Stomach (tissue), 9 donors: ENCODE results near the gene FCGBP. TPM values are rescaled to one million over a fixed set of nuclear protein-coding genes. Genes with fewer than 3 reads are reported as not detected.
"Not testable (repeated sequence)": the region's sequence is repeated elsewhere in the genome, so short reads cannot be mapped to it uniquely, and the experiment has no call there.

Experiments used
- DNase-seq, 2 donors: peaks; one replicate each; pipeline versions ENCODE4 v3.0.0 to v3.0.0-alpha.2; 2013 to 2019
- H3K27ac ChIP-seq, 5 donors: fragments of 200-600 bp in 4 of 5; sonication (generic) in 4 of 5; one replicate each; pipeline ENCODE4 v1.5.1; 2013 to 2019; ENCODE audit warnings: mild to moderate bottlenecking in 1 of 5, moderate library complexity in 1 of 5
- H3K27me3 ChIP-seq, 3 donors: fragments of 200-600 bp; sonication (generic); one replicate each; pipeline ENCODE4 v1.5.1; 2017 to 2019; ENCODE audit warnings: mixed run types in 1 of 3
- H3K36me3 ChIP-seq, 4 donors: fragments of 200-600 bp; sonication (generic); 1 replicate in 3 of 4; 2 replicates in 1 of 4; pipeline ENCODE4 v1.5.1; 2016 to 2019
- H3K4me1 ChIP-seq, 4 donors: fragments of 200-600 bp; sonication (generic); one replicate each; pipeline ENCODE4 v1.5.1; 2016 to 2019
- H3K4me3 ChIP-seq, 4 donors: fragments of 200-600 bp; sonication (generic) in 3 of 4; one replicate each; pipeline ENCODE4 v1.5.1; 2016 to 2019; ENCODE audit warnings: mild to moderate bottlenecking in 1 of 4
- H3K9me3 ChIP-seq, 4 donors: fragments of 200-600 bp; sonication (generic); one replicate each; pipeline ENCODE4 v1.5.1; 2016 to 2019
- CTCF ChIP-seq, 7 experiments: fragments of 450-650 bp in 4 of 7; fragments of 200-600 bp in 3 of 7; sonication (generic) in 3 of 7; IDR thresholded peaks; one replicate each; pipeline ENCODE4 v1.5.1; 2016 to 2019; ENCODE audit warnings: antibody characterized with exemption in 7 of 7, control low read depth in 2 of 7, mild to moderate bottlenecking in 1 of 7
- EP300 ChIP-seq: sonication (generic); formaldehyde crosslinking; IDR thresholded peaks from one replicate; pipeline ENCODE4 v1.6.1; 2017; ENCODE audit warnings: antibody characterized with exemption
- POLR2A ChIP-seq, 4 donors: fragments of 450-650 bp; IDR thresholded peaks; one replicate each; pipeline ENCODE4 v1.6.1; 2016; ENCODE audit warnings: antibody characterized with exemption in 4 of 4, control low read depth in 2 of 4, mild to moderate bottlenecking in 1 of 4, moderate library complexity in 1 of 4
- POLR2AphosphoS5 ChIP-seq, 3 donors: sonication (generic); formaldehyde crosslinking; IDR thresholded peaks; one replicate each; pipeline ENCODE4 v1.6.1; 2016; ENCODE audit warnings: antibody characterized with exemption in 3 of 3
- WGBS, 5 donors: extraction: QIAGEN DNeasy Blood & Tissue Kit in 3 of 5; methylation state at CpG; one replicate each; pipeline versions ENCODE4 v1.1.5 to v1.1.7; 2013 to 2018; 5-methylcytosine and 5-hydroxymethylcytosine counted together
- intact Hi-C: fragments of 100-400 bp; cut with DNase I; formaldehyde crosslinking; loops from one replicate; pipeline ENCODE4 v1.15.1; 2023; ENCODE audit warnings: low total_unique reads
- polyA plus RNA-seq, 3 donors: library from polyadenylated mRNA; stranded (reverse); fragments of 200-250 nt; gene quantifications; one replicate each; pipeline ENCODE4 v1.2.3, GENCODE V29; 2013
- total RNA-seq, 5 donors: library from RNA; depleted of rRNA; stranded (reverse); fragments of >200 nt; gene quantifications; one replicate each; pipeline versions ENCODE4 v1.1.0 to v1.2.3, GENCODE V29; 2014 to 2016
- donor health status: healthy with polysubstance abuse.
- donor health status: Bipolar disorder and iron deficiency.
- donor health status: healthy.

Gene FCGBP
- total and polyA plus RNA-seq, 8 donors: 6.5 to 7,510 (median 204) TPM

GRCh38 chr19:39963898-39964297, 29.5 kb upstream of the FCGBP start:
- Histone ChIP-seq H3K27ac (peak overlapping the region; percentile 11 to 79 (median 64)), H3K36me3 (no peaks in the 10 kb centered on the region), H3K9me3 (no peaks in the 10 kb centered on the region), H3K4me3 (no peak overlapping the region), H3K4me1 (peaks cover 0 to 12% (median 6%) of the 10 kb centered on the region in 4 donors), H3K27me3 (no peaks in the 10 kb centered on the region)
- TF ChIP-seq POLR2AphosphoS5 (IDR thresholded peaks at IDR 0.05) (no peak), EP300 (no peak), CTCF (IDR thresholded peaks at IDR 0.05) (no peak), POLR2A (IDR thresholded peaks at IDR 0.05) (no peak)
- WGBS, 5 donors: 27 to 55% (median 41%) methylated on average over 3 of the region's 3 CpGs
- intact Hi-C loops: no loop called here
- peak; percentile 20 to 47 for DNase-seq

GRCh38 chr19:39959407-39959806, 25.0 kb upstream of the FCGBP start:
- H3K27ac ChIP-seq, H3K4me1 ChIP-seq, H3K27me3 ChIP-seq, intact Hi-C loops, H3K4me3 ChIP-seq, DNase-seq, H3K36me3 ChIP-seq, H3K9me3 ChIP-seq: not testable (repeated sequence)
- 54 to 68% (median 60%) methylated on average over 9 to 13 of the region's 13 CpGs for WGBS, 5 donors

GRCh38 chr19:39958942-39959341, 24.5 kb upstream of the FCGBP start:
- 82 to 93% (median 86%) methylated on average over 3 of the region's 3 CpGs for WGBS, 5 donors
- H3K36me3 ChIP-seq, H3K4me1 ChIP-seq, H3K4me3 ChIP-seq, H3K9me3 ChIP-seq, intact Hi-C loops, H3K27ac ChIP-seq, H3K27me3 ChIP-seq, DNase-seq: not testable (repeated sequence)

- peaks cover 3 to 12% (median 4%) of the 10 kb centered on the region in 4 donors for H3K4me1 ChIP-seq
- H3K36me3 ChIP-seq, DNase-seq, H3K27me3 ChIP-seq, intact Hi-C loops, H3K9me3 ChIP-seq, H3K27ac ChIP-seq, H3K4me3 ChIP-seq: not testable (repeated sequence)
- 82 to 96% (median 88%) methylated on average over 5 of the region's 5 CpGs for WGBS, 5 donors
These were observed 23.5 kb upstream of the FCGBP start for GRCh38 chr19:39957886-39958285.

- Histone ChIP-seq H3K27ac (no peak overlapping the region), H3K36me3 (no peaks in the 10 kb centered on the region), H3K4me3 (no peak overlapping the region), H3K9me3 (no peaks in the 10 kb centered on the region), H3K4me1 (peaks cover 4 to 20% (median 8%) of the 10 kb centered on the region in 4 donors), H3K27me3 (peaks cover 0 to 16% (median 0%) of the 10 kb centered on the region in 3 donors)
- 87 to 96% (median 92%) methylated on average over 7 of the region's 7 CpGs for WGBS, 5 donors
- DNase-seq: no peak
- intact Hi-C loops: no loop called here
- TF ChIP-seq CTCF (IDR thresholded peaks at IDR 0.05): no peak
- TF ChIP-seq POLR2A (IDR thresholded peaks at IDR 0.05): no peak
- TF ChIP-seq EP300: no peak
- no peak for TF ChIP-seq POLR2AphosphoS5 (IDR thresholded peaks at IDR 0.05)
These were observed 19.5 kb upstream of the FCGBP start for GRCh38 chr19:39953915-39954314.

GRCh38 chr19:39951686-39952085, 17.3 kb upstream of the FCGBP start:
- H3K36me3 ChIP-seq: no peaks in the 10 kb centered on the region
- H3K4me3 ChIP-seq: no peak overlapping the region
- no peaks in the 10 kb centered on the region for H3K9me3 ChIP-seq
- peaks cover 4 to 20% (median 8%) of the 10 kb centered on the region in 4 donors for H3K4me1 ChIP-seq
- peaks cover 0 to 37% (median 0%) of the 10 kb centered on the region in 3 donors for H3K27me3 ChIP-seq
- DNase-seq: peak in 1 of 2 donors; percentile 22
- intact Hi-C loops: no loop called here
- TF ChIP-seq CTCF (IDR thresholded peaks at IDR 0.05) (no peak), POLR2A (IDR thresholded peaks at IDR 0.05) (no peak), EP300 (no peak), POLR2AphosphoS5 (IDR thresholded peaks at IDR 0.05) (no peak)
- H3K27ac ChIP-seq: no peak overlapping the region
- WGBS, 5 donors: 50 to 72% (median 59%) methylated on average over 3 of the region's 3 CpGs
